MCF 10A (cell line): Measurements from ENCODE around the gene AURKAIP1. TPM values are rescaled to one million over a fixed set of nuclear protein-coding genes. Genes with fewer than 3 reads are reported as not detected.

Source experiments
- BruUV-seq: library from RNA; stranded (reverse); fragments of 400-500 nt; replicated peaks from 2 replicates; lab custom pipeline; 2021; lab: Mats Ljungman, UMichigan
- CTCF ChIA-PET: fragments of 300-600 bp; sonication (Branson Sonifier 250); formaldehyde crosslinking; extraction: SDS; loops from one replicate; lab custom pipeline; 2021; ENCODE audit warnings: antibody characterized with exemption, inconsistent platforms; lab: Yijun Ruan, JAX
- POLR2A ChIA-PET: fragments of 300-600, 350-650 bp; sonication (Branson Sonifier 250); formaldehyde crosslinking; extraction: SDS; loops from one replicate; lab custom pipeline; 2020; ENCODE audit warnings: antibody characterized with exemption, inconsistent platforms; lab: Yijun Ruan, JAX
- DNase-seq: peaks from one replicate; pipeline ENCODE4 v3.0.0-alpha.2; 2018; ENCODE audit not compliant: unreplicated experiment
- H3K27ac Mint-ChIP-seq: one replicate; pipeline ENCODE4 v1.8.0; 2022; ENCODE audit warnings: mild to moderate bottlenecking, low read depth, mixed read lengths; ENCODE audit not compliant: unreplicated experiment
- H3K27me3 Mint-ChIP-seq: one replicate; pipeline ENCODE4 v1.8.0; 2022; ENCODE audit warnings: mixed read lengths; ENCODE audit not compliant: insufficient read depth, unreplicated experiment
- H3K36me3 Mint-ChIP-seq: one replicate; pipeline ENCODE4 v1.8.0; 2022; ENCODE audit warnings: mild to moderate bottlenecking, moderate library complexity, mixed read lengths; ENCODE audit not compliant: insufficient read depth, unreplicated experiment
- H3K4me1 Mint-ChIP-seq: one replicate; pipeline ENCODE4 v1.8.0; 2022; ENCODE audit warnings: mixed read lengths; ENCODE audit not compliant: insufficient read depth, unreplicated experiment
- H3K4me3 Mint-ChIP-seq: one replicate; pipeline ENCODE4 v1.8.0; 2022; ENCODE audit warnings: mild to moderate bottlenecking, moderate library complexity, mixed read lengths; ENCODE audit not compliant: unreplicated experiment
- H3K9me3 Mint-ChIP-seq: one replicate; pipeline ENCODE4 v1.8.0; 2022; ENCODE audit warnings: mixed read lengths; ENCODE audit not compliant: unreplicated experiment
- intact Hi-C: fragments of 100-400 bp; cut with micrococcal nuclease; formaldehyde crosslinking; loops from 2 replicates; pipeline ENCODE4 v1.14.1; 2022
- total RNA-seq: library from RNA; stranded (reverse); gene quantifications from 2 replicates; pipeline ENCODE4 v1.2.3, GENCODE V29; 2022
- TF ChIP-seq, protein P1 (sequence below): fragments of 200-600 bp; IDR thresholded peaks from one replicate; pipeline ENCODE4 v1.8.0; 2022; ENCODE audit warnings: antibody characterized with exemption, mild to moderate bottlenecking; ENCODE audit not compliant: unreplicated experiment

Gene AURKAIP1
- total RNA-seq, 1 experiment from 2014 or later, result 148 TPM

DNA sequence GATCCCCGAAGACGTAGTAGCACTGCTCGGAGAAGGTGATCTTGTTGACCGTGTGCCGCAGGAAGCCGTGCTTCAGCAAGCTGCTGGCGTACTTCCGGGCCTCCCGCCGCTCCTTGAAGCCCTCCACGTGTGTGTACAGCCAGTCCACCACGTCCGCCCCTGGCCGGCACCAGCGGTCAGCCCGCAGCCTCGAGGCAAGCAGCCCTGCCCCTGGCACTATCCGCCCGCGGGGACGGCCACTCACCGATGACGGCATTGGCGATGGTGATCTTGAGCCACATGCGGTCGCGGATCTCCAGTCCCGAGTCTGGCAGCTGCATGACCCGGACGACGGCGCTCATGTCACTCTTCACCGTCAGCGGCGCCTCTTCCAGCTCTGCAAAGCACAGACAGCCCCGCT, 36.7 kb downstream of the AURKAIP1 start:
- BruUV-seq, result no TSS peak
- no peaks in the 10 kb centered on the region for H3K4me1 Mint-ChIP-seq
- ChIA-PET POLR2A (interaction anchor here (0.9 to 1.1 kb wide), 2 partner anchors 9 to 12 kb away, joined by 3 read pairs; no protein-coding TSS in a partner anchor), CTCF (no interaction called here)
- TF ChIP-seq, protein P1, sequence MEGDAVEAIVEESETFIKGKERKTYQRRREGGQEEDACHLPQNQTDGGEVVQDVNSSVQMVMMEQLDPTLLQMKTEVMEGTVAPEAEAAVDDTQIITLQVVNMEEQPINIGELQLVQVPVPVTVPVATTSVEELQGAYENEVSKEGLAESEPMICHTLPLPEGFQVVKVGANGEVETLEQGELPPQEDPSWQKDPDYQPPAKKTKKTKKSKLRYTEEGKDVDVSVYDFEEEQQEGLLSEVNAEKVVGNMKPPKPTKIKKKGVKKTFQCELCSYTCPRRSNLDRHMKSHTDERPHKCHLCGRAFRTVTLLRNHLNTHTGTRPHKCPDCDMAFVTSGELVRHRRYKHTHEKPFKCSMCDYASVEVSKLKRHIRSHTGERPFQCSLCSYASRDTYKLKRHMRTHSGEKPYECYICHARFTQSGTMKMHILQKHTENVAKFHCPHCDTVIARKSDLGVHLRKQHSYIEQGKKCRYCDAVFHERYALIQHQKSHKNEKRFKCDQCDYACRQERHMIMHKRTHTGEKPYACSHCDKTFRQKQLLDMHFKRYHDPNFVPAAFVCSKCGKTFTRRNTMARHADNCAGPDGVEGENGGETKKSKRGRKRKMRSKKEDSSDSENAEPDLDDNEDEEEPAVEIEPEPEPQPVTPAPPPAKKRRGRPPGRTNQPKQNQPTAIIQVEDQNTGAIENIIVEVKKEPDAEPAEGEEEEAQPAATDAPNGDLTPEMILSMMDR, result no peak
- peaks cover 60% of the 10 kb centered on the region for H3K36me3 Mint-ChIP-seq
- H3K27me3 Mint-ChIP-seq, result no peaks in the 10 kb centered on the region
- DNase-seq, result no peak
- H3K9me3 Mint-ChIP-seq, result no peaks in the 10 kb centered on the region
- intact Hi-C loops, result no loop called here
- H3K4me3 Mint-ChIP-seq, result no peak overlapping the region
- no peak overlapping the region for H3K27ac Mint-ChIP-seq

DNA sequence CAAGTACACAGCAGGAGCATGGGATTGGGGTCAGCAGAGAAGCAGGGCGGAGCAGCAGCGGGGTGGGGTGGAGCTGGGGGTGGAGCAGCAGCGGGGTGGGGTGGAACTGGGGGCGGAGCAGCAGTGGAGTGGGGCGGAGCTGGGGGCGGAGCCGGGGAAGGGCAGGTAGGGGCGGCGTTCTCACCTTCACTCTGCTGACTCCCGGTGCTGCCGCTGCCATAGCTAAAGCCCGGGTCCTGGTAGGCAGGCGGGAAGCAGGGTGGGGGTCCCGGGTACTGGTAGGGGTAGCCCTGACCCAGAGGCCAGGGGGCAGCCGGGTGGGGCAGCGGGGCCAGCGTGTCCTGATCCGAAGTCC, 37.2 kb downstream of the AURKAIP1 start:
- no peak for DNase-seq
- H3K27me3 Mint-ChIP-seq, result no peaks in the 10 kb centered on the region
- POLR2A ChIA-PET, result interaction anchor here (0.9 to 1.1 kb wide), 2 partner anchors 10 to 11 kb away, joined by 3 read pairs; no protein-coding TSS in a partner anchor
- H3K36me3 Mint-ChIP-seq, result peaks cover 60% of the 10 kb centered on the region
- H3K4me3 Mint-ChIP-seq, result no peak overlapping the region
- H3K9me3 Mint-ChIP-seq, result no peaks in the 10 kb centered on the region
- TF ChIP-seq, protein P1, result no peak
- intact Hi-C loops, result no loop called here
- no peaks in the 10 kb centered on the region for H3K4me1 Mint-ChIP-seq
- no TSS peak for BruUV-seq
- no peak overlapping the region for H3K27ac Mint-ChIP-seq
- CTCF ChIA-PET, result no interaction called here

DNA sequence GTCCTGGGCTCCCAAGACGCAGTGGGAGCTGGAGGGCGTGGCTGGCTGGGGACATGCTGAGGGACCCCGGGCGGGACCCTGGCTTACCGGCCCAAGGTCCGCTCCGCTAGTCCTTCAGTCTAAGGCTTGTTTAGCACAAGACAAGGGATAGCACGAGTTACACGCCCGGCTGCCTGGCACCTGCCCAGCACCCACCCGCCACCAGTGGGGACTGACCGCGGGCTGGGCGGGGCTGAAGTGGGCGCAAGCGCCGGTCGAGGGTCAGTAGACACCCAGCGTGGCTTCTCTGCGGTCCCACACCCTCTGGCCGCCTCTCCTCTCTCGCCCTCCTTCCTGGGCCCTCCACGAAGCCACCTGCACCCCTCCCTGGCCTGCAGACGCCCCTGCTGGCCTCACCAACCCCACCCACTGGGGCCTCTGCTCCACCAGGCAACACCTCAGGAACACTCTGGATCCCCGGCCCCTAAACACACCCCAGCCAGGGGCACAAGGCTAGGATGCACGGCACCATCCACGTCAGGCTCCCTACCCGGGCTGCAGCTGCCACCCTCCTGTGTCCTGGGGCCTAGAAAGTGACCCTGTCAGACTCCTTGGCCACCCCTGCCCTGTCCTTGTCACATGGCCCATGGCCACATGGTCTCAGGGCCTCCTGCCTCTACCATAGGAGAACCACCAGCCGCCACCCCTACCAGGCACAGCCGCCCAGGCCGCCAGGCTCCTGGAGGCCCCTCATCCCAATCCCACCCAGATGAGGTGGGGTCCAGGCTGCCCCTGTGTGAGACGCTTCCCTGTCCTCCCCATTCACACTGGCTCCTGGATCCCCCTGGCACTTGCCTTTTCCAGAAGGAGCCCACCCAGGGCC, 37.8 kb downstream of the AURKAIP1 start:
- Mint-ChIP-seq H3K27me3 (no peaks in the 10 kb centered on the region), H3K4me1 (no peaks in the 10 kb centered on the region), H3K9me3 (no peaks in the 10 kb centered on the region), H3K36me3 (peaks cover 61% of the 10 kb centered on the region), H3K4me3 (no peak overlapping the region), H3K27ac (no peak overlapping the region)
- POLR2A ChIA-PET, result interaction anchor here (0.9 to 1.1 kb wide), 2 partner anchors 10 to 11 kb away, joined by 3 read pairs; no protein-coding TSS in a partner anchor
- no TSS peak for BruUV-seq
- CTCF ChIA-PET, result no interaction called here
- intact Hi-C loops, result no loop called here
- no peak for DNase-seq
- TF ChIP-seq, protein P1, result no peak

DNA sequence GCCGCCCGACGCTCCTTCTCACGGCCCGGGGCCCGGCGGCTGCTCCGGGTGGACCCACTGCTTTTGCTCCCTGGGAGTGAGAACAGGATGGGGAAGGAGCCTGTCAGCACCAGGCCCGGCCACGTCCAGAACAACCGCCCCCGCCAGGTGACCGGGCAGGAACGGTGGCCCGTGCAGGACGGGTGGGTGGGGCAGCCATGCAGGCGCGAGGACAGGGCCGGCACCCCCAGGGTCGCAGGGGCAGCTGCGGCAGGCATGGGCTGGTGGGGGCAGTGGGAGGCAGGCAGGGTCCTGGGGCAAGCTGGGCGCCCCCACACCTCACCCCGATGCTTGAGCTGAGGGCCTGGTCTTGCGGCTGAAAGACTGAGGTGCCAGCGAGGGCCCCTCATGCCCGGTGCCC, 38.6 kb downstream of the AURKAIP1 start:
- H3K27ac Mint-ChIP-seq, result no peak overlapping the region
- intact Hi-C loops, result no loop called here
- no peak overlapping the region for H3K4me3 Mint-ChIP-seq
- TF ChIP-seq, protein P1, result no peak
- ChIA-PET POLR2A (interaction anchor here (0.6 kb wide), 1 partner anchor 141 kb away, joined by 3 read pairs; no protein-coding TSS in a partner anchor), CTCF (no interaction called here)
- no peaks in the 10 kb centered on the region for H3K27me3 Mint-ChIP-seq
- no peaks in the 10 kb centered on the region for H3K9me3 Mint-ChIP-seq
- no peaks in the 10 kb centered on the region for H3K4me1 Mint-ChIP-seq
- H3K36me3 Mint-ChIP-seq, result peaks cover 60% of the 10 kb centered on the region
- no peak for DNase-seq
- no TSS peak for BruUV-seq
